HG03457 (cell line): Measurements from ENCODE around the gene GSG1L.
"Not testable (repeated sequence)": the region's sequence is repeated elsewhere in the genome, so short reads cannot be mapped to it uniquely, and the experiment has no call there.

ENCODE experiments used
- ATAC-seq: cut with Tn5 transposase; IDR thresholded peaks from one replicate; pipeline ENCODE4 v1.9.1; 2021; ENCODE audit warnings: moderate number of reproducible peaks; ENCODE audit not compliant: unreplicated experiment

The GSG1L gene

DNA sequence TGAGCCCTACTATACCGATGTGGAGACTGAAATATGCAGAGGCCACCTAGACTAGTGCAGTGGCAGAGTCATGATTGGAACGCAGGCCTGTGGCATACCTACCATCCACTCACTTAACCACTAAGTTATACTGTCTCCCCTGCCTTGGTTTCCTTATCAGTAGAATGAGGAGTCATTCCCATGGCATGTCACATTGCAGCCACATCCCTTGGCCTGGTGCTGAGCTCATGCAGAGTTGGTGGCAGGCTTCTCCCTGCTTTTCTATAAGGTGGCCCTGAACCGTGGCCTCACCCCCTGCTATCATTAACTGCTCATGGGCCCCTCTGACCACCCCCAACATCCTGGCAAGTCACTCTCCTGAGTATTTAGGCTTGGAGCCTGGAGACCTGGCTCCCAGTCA is 301.1 kb downstream of the GSG1L start:
- ATAC-seq, result no peak

DNA sequence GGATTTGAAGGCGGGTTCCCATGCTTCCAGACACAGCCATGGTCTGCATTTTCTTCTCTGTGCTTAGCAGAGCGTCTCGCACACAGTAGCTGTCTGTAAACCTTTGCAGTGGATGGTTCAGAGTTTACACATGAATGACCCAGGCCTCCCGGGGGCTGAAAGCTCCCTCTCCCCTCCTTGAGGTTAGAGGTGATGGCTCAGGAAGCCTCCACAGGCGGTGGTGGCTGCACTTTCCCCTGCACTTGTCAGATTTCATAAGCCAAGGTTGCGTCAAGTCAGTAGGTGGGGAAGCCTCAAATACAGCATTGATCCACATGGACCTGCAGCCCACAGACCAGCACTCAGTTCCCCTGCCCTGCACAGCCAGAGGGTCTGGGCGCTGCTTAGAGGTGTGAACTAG is 301.7 kb downstream of the GSG1L start:
- no peak for ATAC-seq

DNA sequence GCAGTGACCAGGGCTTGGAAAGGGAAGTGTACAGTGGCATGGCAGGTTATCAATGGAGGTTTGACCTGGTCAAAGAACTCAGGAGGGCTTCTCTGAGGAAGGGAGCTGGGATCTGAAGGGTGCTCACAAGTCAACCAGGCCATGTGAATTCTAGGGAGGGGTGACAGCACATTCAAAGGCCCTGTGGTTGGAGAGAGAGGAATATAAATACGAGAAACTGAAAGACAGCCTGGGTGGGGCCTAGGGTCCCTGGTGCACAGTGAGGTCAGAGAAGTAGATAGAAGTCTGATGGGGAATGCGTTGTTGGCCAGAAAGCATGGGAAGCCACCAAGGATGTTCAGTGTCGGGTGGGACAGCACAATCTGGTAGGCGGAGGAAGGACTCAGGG is 302.7 kb downstream of the GSG1L start:
- no peak for ATAC-seq

- no peak for ATAC-seq
Observed at GRCh38 chr16:27759967-27760788, 303.3 kb downstream of the GSG1L start.

DNA sequence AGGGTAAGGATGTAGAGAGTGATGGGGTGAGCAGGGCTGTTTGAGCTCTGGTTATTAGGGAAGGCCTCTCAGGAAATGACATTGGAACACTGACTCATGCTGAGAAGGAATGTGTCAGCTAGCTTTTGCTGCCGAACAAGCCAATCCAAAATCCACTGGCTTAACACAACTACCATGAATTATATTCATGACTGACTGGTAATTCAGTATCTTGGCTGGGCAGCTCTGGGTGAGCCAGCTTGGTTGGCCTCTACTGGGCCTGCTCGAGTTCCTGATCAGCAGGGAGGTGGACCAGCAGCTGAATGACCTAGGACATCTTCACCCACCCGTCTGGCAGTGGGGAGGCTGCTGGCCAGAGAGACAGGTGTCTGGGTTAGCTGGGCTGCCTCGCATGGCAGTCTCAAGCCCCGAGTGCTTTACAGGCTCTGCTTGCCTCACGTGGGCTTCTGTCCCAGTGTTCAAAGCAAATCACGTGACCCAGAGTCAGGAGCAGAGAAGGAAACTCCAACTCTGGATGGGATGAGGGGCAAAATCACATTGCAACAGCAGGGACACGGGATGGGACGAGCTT is 304.1 kb downstream of the GSG1L start:
- no peak for ATAC-seq

- ATAC-seq, result no peak
Observed at GRCh38 chr16:27758544-27758943, 305.0 kb downstream of the GSG1L start.

DNA sequence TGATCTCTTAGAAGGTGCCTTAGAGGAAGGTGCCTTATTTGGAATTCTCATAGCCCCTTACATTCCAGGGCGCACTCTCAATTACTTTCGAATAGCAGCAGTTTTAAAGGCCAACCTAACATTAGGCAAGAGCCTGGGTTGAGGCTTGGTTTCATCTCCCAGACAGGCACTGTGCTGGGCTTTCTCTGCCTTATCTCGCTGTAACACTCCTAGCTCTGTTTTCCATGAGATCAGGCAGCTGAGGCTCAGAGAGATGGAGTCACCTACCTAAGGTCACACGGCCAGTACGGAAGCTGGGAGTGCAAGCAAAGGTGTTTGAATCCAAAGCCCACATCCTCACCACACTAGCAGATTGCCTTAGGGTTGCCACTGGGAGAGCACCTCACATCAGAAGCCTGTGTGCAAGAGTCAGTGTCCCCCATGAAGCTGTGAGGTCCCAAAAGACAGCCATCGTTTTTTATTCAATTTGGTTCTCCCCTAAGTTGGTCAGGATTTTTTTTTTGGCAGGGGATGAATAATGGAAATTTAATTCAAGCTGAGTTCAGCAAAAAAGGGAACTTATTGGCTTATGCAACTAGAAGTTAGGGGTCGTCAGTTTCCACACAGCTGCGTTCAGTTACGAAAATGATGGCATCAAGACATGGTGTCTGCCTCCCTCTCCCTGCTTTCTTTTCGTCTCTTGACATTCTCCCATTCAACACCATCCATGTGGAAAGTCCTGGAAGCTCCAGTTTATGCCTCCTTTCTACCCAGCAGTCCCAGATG is 307.1 kb downstream of the GSG1L start:
- no peak for ATAC-seq

DNA sequence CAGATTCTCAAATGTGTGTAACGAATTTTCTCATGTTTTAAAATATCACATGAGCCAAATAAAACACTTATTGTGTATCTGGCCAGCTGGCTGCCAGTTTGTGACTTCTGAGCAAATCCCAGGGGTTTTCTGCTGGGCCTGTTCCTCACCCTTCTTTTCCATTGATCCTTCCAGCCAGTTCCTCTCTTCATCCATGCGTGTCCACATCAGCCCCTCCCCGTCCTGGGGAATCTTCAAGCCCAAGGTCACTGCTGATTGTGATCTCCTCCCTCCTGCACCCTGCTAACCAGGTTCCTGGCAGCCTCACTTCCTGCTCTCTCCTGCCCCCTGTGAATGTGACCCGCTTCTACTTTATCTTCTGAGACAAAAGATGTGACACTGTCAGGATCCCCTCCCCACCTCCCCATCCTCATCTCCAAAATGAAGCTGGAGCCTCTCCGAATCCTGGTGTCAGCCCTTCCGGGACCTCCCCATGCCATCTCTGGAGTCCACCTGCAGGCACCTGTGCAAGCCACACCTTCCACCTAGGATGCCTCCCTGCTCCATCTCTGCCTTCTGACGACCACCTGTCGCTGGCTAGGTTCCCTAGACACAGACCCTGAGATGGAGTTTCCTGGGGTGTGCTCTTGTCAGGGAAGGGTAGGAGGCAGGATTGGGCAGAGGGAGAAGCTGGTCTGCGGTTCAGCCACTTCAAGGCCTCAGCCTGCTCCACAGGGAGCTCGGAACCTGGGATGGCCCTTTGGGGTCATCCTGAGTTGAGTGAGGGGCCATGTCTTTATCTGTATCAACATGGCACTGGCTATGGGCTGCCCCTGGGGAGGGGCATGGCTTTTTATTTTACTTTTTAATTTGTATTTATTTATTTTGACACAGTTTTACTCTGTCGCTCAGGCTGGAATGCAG is 308.5 kb downstream of the GSG1L start:
- ATAC-seq, result no peak

DNA sequence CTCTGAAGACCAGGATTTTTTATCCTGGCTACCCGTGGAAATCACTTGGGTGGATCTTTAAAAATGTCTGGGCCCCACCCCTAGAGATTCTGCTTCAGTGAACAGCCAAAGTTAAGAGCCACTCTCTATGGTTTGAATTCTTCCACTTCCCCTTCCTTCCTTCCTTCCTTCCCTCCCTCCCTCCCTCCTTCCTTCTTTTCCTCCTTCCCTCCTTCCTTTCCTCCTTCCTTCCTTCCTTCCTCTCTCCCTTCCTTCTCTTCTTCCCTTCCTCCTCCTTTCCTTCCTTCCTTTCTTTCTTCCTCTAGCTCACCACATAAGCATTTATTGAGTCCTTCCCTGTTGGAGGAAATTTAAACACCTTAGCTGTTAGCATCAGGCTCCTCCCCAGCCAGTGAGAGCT is 310.0 kb downstream of the GSG1L start:
- ATAC-seq, result no peak

DNA sequence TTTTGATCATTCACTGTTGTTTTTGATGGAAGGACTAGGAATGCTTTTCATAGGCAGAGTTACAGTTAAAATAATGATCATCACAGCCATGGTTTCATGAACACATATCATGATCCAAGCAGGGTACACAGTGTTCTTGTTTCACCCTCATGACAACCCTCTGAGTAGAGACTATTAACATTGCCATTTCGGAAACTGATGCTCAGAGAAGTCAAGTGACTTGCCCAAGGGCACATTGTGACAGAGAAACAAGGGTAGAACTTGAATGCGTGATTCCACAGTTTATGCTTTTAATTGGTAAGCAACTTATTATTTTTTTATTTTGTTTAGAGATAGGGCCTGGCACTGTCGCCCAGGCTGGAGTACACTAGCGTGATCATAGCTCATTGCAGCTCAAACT is 311.3 kb downstream of the GSG1L start:
- ATAC-seq, result no peak

DNA sequence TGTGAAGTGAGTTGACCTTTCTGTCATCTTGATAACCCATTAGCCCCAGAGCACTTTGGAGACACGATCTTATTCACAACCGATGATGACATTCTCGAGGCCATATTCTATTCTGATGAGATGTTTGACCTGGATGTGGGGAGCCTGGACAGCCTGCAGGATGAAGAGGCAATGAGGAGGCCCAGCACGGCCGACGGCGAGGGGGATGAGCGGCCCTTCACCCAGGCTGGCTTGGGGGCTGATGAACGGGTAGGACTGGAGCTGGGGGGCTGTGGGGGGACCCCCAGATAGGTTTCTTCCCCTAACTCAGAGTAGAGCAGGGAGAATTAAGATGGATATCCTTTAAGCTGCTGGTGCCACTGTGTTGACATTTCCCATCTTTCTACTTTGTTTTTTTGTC is 311.8 kb downstream of the GSG1L start:
- ATAC-seq, result no peak

GRCh38 chr16:27751233-27751632 is 312.3 kb downstream of the GSG1L start:
- no peak for ATAC-seq

DNA sequence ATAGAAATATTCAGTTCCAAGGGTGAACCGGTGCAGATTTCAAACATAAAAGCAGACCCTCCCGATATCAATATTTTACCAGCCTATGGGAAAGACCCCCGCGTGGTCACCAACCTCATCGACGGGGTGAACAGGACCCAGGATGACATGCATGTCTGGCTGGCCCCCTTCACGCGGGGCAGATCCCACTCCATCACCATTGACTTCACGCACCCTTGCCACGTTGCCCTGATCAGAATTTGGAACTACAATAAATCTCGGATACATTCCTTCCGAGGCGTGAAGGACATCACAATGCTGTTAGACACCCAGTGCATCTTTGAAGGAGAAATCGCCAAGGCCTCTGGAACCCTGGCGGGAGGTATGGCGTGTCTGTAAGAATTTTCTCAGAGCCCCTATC is 313.6 kb downstream of the GSG1L start:
- no peak for ATAC-seq

DNA sequence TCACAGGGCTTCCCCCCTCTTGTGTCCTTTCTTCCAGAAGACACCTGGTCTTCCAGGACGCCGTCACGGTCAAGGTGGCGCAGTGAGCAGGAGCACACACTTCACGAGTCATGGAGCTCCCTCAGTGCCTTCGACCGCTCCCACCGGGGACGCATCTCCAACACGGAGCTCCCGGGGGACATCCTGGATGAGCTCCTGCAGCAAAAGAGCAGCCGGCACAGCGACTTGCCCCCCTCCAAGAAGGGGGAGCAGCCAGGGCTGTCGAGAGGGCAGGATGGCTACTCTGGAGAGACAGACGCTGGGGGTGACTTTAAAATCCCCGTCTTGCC is 314.0 kb downstream of the GSG1L start:
- ATAC-seq, result no peak

DNA sequence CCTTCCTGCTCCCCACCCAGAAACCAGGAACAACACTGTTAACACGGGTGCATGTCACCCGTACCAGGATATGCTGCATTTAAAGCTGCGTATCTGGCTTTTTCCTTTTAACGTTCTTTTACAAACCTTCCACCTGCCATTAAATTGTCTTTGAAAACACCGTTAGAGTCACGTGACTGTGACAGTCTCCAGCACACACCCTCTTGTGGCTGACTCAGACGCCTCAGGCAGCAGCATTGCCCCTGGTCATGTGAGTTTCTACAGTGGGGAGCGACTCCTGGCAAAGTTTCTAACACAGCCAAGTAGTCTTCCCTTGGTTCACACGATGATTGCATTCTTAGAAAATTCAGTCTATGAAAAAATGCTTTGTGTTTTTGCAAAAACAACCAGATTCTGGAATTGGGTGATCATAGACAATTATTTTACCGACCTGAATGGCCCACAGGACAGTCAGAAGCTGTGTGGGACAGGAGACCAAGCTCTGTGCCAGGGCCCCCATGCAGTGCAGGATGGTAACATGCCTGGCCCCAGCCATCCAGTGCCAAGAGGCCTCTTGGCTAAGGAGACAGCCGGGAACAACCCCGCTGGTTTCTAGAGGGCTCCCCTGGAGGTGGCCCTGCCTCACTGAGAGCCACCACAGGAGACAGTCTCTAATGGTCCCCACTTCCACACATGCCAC is 314.5 kb downstream of the GSG1L start:
- ATAC-seq, result no peak

DNA sequence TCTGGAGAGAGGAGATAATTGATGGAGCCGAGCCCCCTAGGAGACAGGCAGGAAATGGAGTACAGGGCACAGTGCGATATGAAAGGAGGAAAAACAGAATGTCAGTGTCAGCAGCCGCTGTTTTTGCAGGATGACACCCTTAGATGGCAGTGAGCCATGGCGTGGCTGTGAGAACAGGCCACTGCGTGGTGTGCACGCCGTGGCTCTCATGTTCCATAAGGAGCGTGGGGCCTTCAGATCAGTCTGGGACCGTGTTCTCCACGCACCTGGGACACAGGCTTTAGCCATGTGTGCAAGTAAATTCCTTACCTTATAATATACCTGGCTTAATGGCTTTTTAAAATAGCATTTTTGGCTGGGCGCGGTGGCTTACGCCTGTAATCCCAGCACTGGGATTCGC is 315.6 kb downstream of the GSG1L start:
- ATAC-seq, result no peak

- no peak for ATAC-seq
Observed at GRCh38 chr16:27746076-27746855, 317.2 kb downstream of the GSG1L start.

GRCh38 chr16:27745348-27745747 is 318.2 kb downstream of the GSG1L start:
- no peak for ATAC-seq

- no peak for ATAC-seq
Observed at GRCh38 chr16:27743963-27744362, 319.6 kb downstream of the GSG1L start.

GRCh38 chr16:27743001-27743400 is 320.5 kb downstream of the GSG1L start:
- ATAC-seq, result not testable (repeated sequence)
